Cardiac muscle cell (in vitro differentiated cells and primary cell): ENCODE results near the gene COL6A2. TPM values are rescaled to one million over a fixed set of nuclear protein-coding genes. Genes with fewer than 3 reads are reported as not detected.

Experiments used
- DNase-seq, 2 donors: peaks; one replicate each; pipeline versions ENCODE4 v3.0.0 to v3.0.0-alpha.2; 2010 to 2017; ENCODE audit warnings: low read depth in 1 of 2, low spot score in 1 of 2
- H3K27ac ChIP-seq: fragments of 200-600 bp; sonication (generic); 2 replicates; pipeline ENCODE4 v1.5.1; 2016
- H3K27me3 ChIP-seq: fragments of 200-600 bp; sonication (generic); 2 replicates; pipeline ENCODE4 v1.6.0; 2016; ENCODE audit warnings: control low read depth
- H3K36me3 ChIP-seq: fragments of 200-600 bp; sonication (generic); 2 replicates; pipeline ENCODE4 v1.5.1; 2016; ENCODE audit warnings: control low read depth
- H3K4me1 ChIP-seq: fragments of 200-600 bp; sonication (generic); 2 replicates; pipeline ENCODE4 v1.8.1; 2017; ENCODE audit warnings: low read depth, mild to moderate bottlenecking, mixed run types
- H3K4me3 ChIP-seq: fragments of 200-600 bp; sonication (generic); 2 replicates; pipeline ENCODE4 v1.5.1; 2016; ENCODE audit warnings: mild to moderate bottlenecking
- H3K9me3 ChIP-seq: fragments of 200-600 bp; sonication (generic); 2 replicates; pipeline ENCODE4 v1.5.1; 2017; ENCODE audit warnings: low read depth, mild to moderate bottlenecking, control low read depth
- CTCF ChIP-seq: IDR thresholded peaks from 2 replicates; pipeline ENCODE4 v1.5.1; 2012; ENCODE audit warnings: low read depth, mild to moderate bottlenecking, low read length
- polyA plus RNA-seq: library from polyadenylated mRNA; unstranded; fragments of >200 nt; fragmentation: Nextera tagmentation; extraction: Ambion mirVana; gene quantifications from 2 replicates; pipeline ENCODE4 v1.2.1, GENCODE V29; 2016
- total RNA-seq: library from RNA; depleted of rRNA; stranded (reverse); fragments of >200 nt; gene quantifications from 2 replicates; pipeline ENCODE4 v1.2.3, GENCODE V29; 2016

Gene COL6A2
- 212 and 260 TPM in 2 replicates for total RNA-seq
- polyA plus RNA-seq: 153 and 216 TPM in 2 replicates

GRCh38 chr21:46097336-46098293, at the start of gene COL6A2:
TSS of gene COL6A2 (plus strand) at chr21:46098112.
- H3K27me3 ChIP-seq: no peaks in the 10 kb centered on the region
- H3K27ac ChIP-seq: no peak within 1 kb of the TSS
- no peaks in the 10 kb centered on the region for H3K9me3 ChIP-seq
- peak; percentile 77 to 82 for DNase-seq
- H3K4me1 ChIP-seq: no peaks in the 10 kb centered on the region
- H3K4me3 ChIP-seq: peak within 1 kb of the TSS; percentile 64
- no peaks in the 10 kb centered on the region for H3K36me3 ChIP-seq
- peak; percentile 31 for TF ChIP-seq CTCF

DNA sequence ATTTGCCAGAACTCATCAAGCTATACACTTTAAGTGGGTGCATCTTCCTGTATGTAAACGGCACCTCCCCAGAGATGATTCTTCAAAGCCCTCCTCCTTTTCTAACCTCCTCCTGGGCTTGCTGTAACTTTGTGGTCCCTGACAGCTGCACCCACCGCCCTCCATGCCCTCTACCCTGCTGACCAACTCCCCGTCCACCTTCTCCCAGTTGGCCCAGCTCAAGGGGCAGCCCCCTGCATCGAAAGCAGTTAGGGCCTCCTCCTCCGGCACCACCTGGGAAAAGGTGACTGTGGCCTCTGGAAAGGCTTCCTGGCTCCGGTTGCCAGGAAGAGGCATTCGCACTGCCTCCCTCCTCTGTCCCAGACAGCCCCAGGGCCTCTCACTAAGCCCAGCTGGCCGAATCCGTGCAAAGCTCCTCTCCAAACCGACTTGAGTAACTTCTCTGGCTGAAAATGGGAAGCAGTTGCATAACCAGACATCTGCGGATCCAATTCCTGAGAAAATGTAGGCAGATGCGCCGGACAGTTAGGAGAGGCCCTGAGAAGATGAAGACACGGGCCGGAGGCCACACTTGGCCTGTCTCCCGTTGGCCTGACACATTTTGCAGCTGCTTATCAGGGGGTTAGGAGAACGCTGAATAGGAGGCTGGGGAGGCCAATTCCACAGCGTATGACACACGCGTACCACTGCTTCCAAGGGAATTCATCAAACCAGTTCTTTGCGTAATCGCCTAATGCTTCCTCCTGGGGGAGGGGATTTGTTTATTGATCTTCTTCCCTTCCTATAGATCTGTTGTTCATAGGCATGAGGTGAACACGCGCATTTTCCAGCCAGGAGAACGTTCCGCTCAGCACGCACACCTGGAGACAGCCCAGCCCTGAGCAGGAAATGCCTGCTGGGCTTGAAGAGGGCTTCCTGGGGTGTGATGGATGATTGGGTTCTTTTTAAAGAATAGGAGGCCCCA, 48.7 kb upstream of the COL6A2 start:
- Histone ChIP-seq H3K4me1 (peaks cover 3% of the 10 kb centered on the region), H3K27ac (no peak overlapping the region), H3K27me3 (no peaks in the 10 kb centered on the region), H3K4me3 (no peak overlapping the region), H3K36me3 (no peaks in the 10 kb centered on the region), H3K9me3 (no peaks in the 10 kb centered on the region)
- peak in 1 of 2 donors; percentile 100 for DNase-seq
- TF ChIP-seq CTCF: no peak

GRCh38 chr21:46049890-46050667, 47.8 kb upstream of the COL6A2 start:
- H3K27me3 ChIP-seq: no peaks in the 10 kb centered on the region
- H3K4me1 ChIP-seq: peaks cover 3% of the 10 kb centered on the region
- no peaks in the 10 kb centered on the region for H3K9me3 ChIP-seq
- H3K27ac ChIP-seq: no peak overlapping the region
- H3K36me3 ChIP-seq: no peaks in the 10 kb centered on the region
- no peak for TF ChIP-seq CTCF
- DNase-seq: no peak
- no peak overlapping the region for H3K4me3 ChIP-seq

GRCh38 chr21:46050668-46051378, 47.1 kb upstream of the COL6A2 start:
- Histone ChIP-seq H3K27me3 (no peaks in the 10 kb centered on the region), H3K9me3 (no peaks in the 10 kb centered on the region), H3K4me3 (no peak overlapping the region), H3K27ac (no peak overlapping the region), H3K36me3 (no peaks in the 10 kb centered on the region), H3K4me1 (peaks cover 3% of the 10 kb centered on the region)
- TF ChIP-seq CTCF: no peak
- DNase-seq: no peak
